ENCODE results near the gene CD59. TPM values are rescaled to one million over a fixed set of nuclear protein-coding genes. Genes with fewer than 3 reads are reported as not detected.

The CD59 gene
- total and polyA plus RNA-seq, 2 of the 13 experiments (the other 11 are each of a cell fraction or from before 2014, with no cell fraction given): 127 to 289 TPM

DNA sequence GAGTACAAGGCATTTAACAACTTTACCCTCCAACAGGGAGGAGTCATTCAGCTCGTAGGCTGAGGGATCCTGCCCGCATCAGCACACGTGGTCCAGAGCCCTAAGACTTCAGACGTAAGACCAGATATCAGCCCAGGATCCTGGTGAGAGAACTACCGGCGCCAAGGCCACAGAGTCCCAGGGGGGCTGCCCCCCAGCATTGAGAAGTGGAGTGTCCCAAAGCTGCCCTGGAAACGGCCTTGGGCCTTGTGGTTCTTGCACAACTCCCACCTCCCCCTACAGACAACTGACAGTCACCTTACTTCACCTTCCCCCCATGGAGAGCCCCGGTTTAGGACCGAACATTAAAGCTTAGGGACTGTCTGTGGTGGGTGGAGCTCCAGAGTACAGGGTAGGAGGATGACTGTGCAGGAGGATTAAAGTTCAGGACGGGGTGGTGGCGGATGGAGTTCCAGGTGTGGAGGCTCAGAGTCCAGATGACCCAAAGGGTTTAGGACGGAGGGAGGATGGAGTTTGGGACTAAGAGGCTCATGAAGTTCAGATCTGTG, 36.6 kb downstream of the CD59 start (continued):
- TF ChIP-seq ZBTB10 (CRISPR knock-in tag; IDR thresholded peaks at IDR 0.05; ENCODE audit: borderline replicate concordance): peak; percentile 93
- peak; percentile 28; the same call in 1 of the 2 replicates for TF ChIP-seq KMT2B (CRISPR knock-in tag; IDR thresholded peaks at IDR 0.05)
- peak; percentile 42; the same call in 1 of the 2 replicates for TF ChIP-seq ZNF788 (CRISPR knock-in tag; IDR thresholded peaks at IDR 0.05; ENCODE audit: borderline replicate concordance)
- TF ChIP-seq KLF12 (CRISPR knock-in tag; IDR thresholded peaks at IDR 0.05; ENCODE audit: borderline replicate concordance): peak; percentile 61; the same call in 1 of the 2 replicates
- TF ChIP-seq SRY (CRISPR knock-in tag; IDR thresholded peaks at IDR 0.05): no peak
- TF ChIP-seq ZNF331 (CRISPR knock-in tag; IDR thresholded peaks at IDR 0.05): 0 out of 2 replicates have a peak, but pooled peaks have one; percentile 5
- TF ChIP-seq ZFP82 (CRISPR knock-in tag; IDR thresholded peaks at IDR 0.05; ENCODE audit: borderline replicate concordance): 0 out of 2 replicates have a peak, but pooled peaks have one; percentile 51
- no peak for TF ChIP-seq RELA (CRISPR knock-in tag; IDR thresholded peaks at IDR 0.05)
- no peak for TF ChIP-seq RARG (CRISPR knock-in tag; IDR thresholded peaks at IDR 0.05; ENCODE audit: low read depth)
- TF ChIP-seq PRDM10 (CRISPR knock-in tag; IDR thresholded peaks at IDR 0.05; ENCODE audit: low read depth): peak; percentile 97
- TF ChIP-seq DMAP1 (CRISPR knock-in tag; IDR thresholded peaks at IDR 0.05): peak; percentile 76; the same call in 1 of the 2 replicates
- no peak for TF ChIP-seq HNRNPL (IDR thresholded peaks at IDR 0.05; ENCODE audit: low read depth, low read length)
- TF ChIP-seq, protein P1, sequence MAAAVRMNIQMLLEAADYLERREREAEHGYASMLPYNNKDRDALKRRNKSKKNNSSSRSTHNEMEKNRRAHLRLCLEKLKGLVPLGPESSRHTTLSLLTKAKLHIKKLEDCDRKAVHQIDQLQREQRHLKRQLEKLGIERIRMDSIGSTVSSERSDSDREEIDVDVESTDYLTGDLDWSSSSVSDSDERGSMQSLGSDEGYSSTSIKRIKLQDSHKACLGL (CRISPR knock-in tag; IDR thresholded peaks at IDR 0.05): 0 out of 2 replicates have a peak, but pooled peaks have one; percentile 26
- TF ChIP-seq MEF2D (CRISPR knock-in tag; IDR thresholded peaks at IDR 0.05): peak; percentile 37; the same call in 1 of the 2 replicates
- no peak for TF ChIP-seq IKZF4 (CRISPR knock-in tag; IDR thresholded peaks at IDR 0.05; ENCODE audit: borderline replicate concordance, low read depth, not compliant biosample characterization)
- peak; percentile 58; the same call in 1 of the 2 replicates for TF ChIP-seq NR0B2 (CRISPR knock-in tag; IDR thresholded peaks at IDR 0.05)
- no peak for TF ChIP-seq ZNF780A (CRISPR knock-in tag; IDR thresholded peaks at IDR 0.05)
- TF ChIP-seq ZBTB34 (CRISPR knock-in tag; IDR thresholded peaks at IDR 0.05): no peak; the same call in none of the 2 replicates
- no peak for TF ChIP-seq PRMT3 (CRISPR knock-in tag; IDR thresholded peaks at IDR 0.05; ENCODE audit: borderline replicate concordance, low read depth)
- TF ChIP-seq CENPX (CRISPR knock-in tag; IDR thresholded peaks at IDR 0.05): no peak

All from HepG2 (cell line).